Endothelial cell of umbilical vein (primary cell): ENCODE measurements around the gene ALK.

Source experiments
- EZH2 ChIP-seq: IDR thresholded peaks from 2 replicates; pipeline ENCODE4 v1.6.1; 2012; ENCODE audit warnings: borderline replicate concordance, low read depth, mild to moderate bottlenecking, moderate library complexity, low read length, inconsistent platforms; ENCODE audit not compliant: severe bottlenecking
- GATA2 ChIP-seq: IDR thresholded peaks from 2 replicates; pipeline ENCODE4 v1.7.0; 2011; ENCODE audit warnings: low read depth, mild to moderate bottlenecking, moderate library complexity, mixed read lengths, low read length; ENCODE audit not compliant: insufficient read length, insufficient read depth
- JUN ChIP-seq: IDR thresholded peaks from 2 replicates; pipeline ENCODE4 v1.6.1; 2011; ENCODE audit warnings: borderline replicate concordance, low read depth; ENCODE audit not compliant: insufficient read length, insufficient read depth
- POLR2A ChIP-seq: IDR thresholded peaks from 2 replicates; pipeline ENCODE4 v1.6.1; 2012; ENCODE audit warnings: low read depth, mild to moderate bottlenecking, control low read depth, low read length
- POLR2AphosphoS5 ChIP-seq: IDR thresholded peaks from 2 replicates; pipeline ENCODE4 v1.6.1; 2012; ENCODE audit warnings: low read depth, mild to moderate bottlenecking, control low read depth, low read length, moderate library complexity; ENCODE audit not compliant: insufficient read depth
- TF ChIP-seq, protein P1 (sequence below), 2 donors: IDR thresholded peaks; 1 replicate in 1 of 2; 2 replicates in 1 of 2; pipeline ENCODE4 v1.5.1; 2011; ENCODE audit warnings: low read length in 2 of 2, mild to moderate bottlenecking in 2 of 2, moderate library complexity in 2 of 2, control low read depth in 1 of 2, inconsistent platforms in 1 of 2, low read depth in 1 of 2; ENCODE audit not compliant: insufficient read depth in 1 of 2; ENCODE audit errors: extremely low read depth in 1 of 2
- TF ChIP-seq, protein P2 (sequence below): IDR thresholded peaks from 2 replicates; pipeline ENCODE4 v1.6.1; 2011; ENCODE audit not compliant: insufficient read depth, insufficient read length

DNA sequence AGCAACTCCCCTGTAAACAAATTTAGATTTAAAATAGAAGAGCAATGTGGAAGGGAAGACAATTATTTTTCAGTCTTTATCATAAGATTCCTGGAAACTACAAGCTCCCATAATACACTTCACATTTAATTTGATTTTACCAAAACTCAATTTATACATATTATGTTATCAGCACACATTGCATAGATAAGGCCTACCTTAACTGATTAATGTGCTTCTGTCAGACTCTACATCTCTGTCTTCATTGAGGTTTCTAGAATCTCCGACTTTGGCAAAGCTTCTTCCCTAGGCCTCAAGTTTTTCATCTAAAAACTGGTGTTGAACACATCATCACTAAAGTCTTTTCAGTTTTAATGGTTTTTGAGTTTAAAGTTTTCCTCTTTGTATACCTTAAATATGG is 440.1 kb downstream of the ALK start:
- no peak for TF ChIP-seq POLR2A
- no peak for TF ChIP-seq POLR2AphosphoS5
- TF ChIP-seq, protein P1, sequence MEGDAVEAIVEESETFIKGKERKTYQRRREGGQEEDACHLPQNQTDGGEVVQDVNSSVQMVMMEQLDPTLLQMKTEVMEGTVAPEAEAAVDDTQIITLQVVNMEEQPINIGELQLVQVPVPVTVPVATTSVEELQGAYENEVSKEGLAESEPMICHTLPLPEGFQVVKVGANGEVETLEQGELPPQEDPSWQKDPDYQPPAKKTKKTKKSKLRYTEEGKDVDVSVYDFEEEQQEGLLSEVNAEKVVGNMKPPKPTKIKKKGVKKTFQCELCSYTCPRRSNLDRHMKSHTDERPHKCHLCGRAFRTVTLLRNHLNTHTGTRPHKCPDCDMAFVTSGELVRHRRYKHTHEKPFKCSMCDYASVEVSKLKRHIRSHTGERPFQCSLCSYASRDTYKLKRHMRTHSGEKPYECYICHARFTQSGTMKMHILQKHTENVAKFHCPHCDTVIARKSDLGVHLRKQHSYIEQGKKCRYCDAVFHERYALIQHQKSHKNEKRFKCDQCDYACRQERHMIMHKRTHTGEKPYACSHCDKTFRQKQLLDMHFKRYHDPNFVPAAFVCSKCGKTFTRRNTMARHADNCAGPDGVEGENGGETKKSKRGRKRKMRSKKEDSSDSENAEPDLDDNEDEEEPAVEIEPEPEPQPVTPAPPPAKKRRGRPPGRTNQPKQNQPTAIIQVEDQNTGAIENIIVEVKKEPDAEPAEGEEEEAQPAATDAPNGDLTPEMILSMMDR (IDR thresholded peaks at IDR 0.05; ENCODE audit: extremely low read depth in 1 of 2, insufficient read depth in 1 of 2, low read depth in 1 of 2, low read length in 2 of 2): no peak
- no peak for TF ChIP-seq EZH2
- TF ChIP-seq, protein P2, sequence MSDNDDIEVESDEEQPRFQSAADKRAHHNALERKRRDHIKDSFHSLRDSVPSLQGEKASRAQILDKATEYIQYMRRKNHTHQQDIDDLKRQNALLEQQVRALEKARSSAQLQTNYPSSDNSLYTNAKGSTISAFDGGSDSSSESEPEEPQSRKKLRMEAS: no peak
- TF ChIP-seq GATA2: no peak
- TF ChIP-seq JUN: no peak
